A673 (cell line): ENCODE data around the gene RAB26. TPM values are rescaled to one million over a fixed set of nuclear protein-coding genes. Genes with fewer than 3 reads are reported as not detected.
"Not testable (repeated sequence)": the region's sequence is repeated elsewhere in the genome, so short reads cannot be mapped to it uniquely, and the experiment has no call there.

ENCODE experiments used
- Bru-seq: library from RNA; stranded (reverse); fragments of 400-500 nt; gene quantifications from one replicate; lab custom pipeline; 2021; lab: Mats Ljungman, UMichigan
- BruChase-seq, 2 experiments: library from RNA; stranded (reverse); fragments of 400-500 nt; gene quantifications; one replicate each; lab custom pipeline; 2021; lab: Mats Ljungman, UMichigan
- BruUV-seq: library from RNA; stranded (reverse); fragments of 400-500 nt; replicated peaks from 2 replicates; lab custom pipeline; 2021; lab: Mats Ljungman, UMichigan
- CTCF ChIA-PET: fragments of 300-600 bp; sonication (Branson Sonifier 250); formaldehyde crosslinking; loops from one replicate; lab custom pipeline; 2022; ENCODE audit warnings: antibody characterized with exemption; lab: Charles Lee
- POLR2A ChIA-PET: fragments of 300-600 bp; sonication (Branson Sonifier 250); formaldehyde crosslinking; loops from one replicate; lab custom pipeline; 2022; ENCODE audit warnings: antibody characterized with exemption; ENCODE audit not compliant: low non-redundant PET; lab: Charles Lee
- DNase-seq: peaks from one replicate; pipeline ENCODE4 v3.0.0-alpha.2; 2015; ENCODE audit warnings: low spot score
- H3K27ac ChIP-seq: fragments of 200-600 bp; sonication (generic); 2 replicates; pipeline ENCODE4 v1.5.1; 2016; ENCODE audit warnings: mixed run types, low read depth, mild to moderate bottlenecking, mixed read lengths, antibody characterized with exemption, low read length; ENCODE audit not compliant: poor library complexity, severe bottlenecking
- H3K27me3 ChIP-seq: fragments of 200-600 bp; sonication (generic); replicated peaks from 2 replicates; pipeline ENCODE4 v1.6.1; 2017; ENCODE audit warnings: mixed run types, low read depth, mild to moderate bottlenecking, mixed read lengths, antibody characterized with exemption, low read length; ENCODE audit not compliant: insufficient read depth, poor library complexity
- H3K36me3 ChIP-seq: fragments of 200-600 bp; sonication (generic); 2 replicates; pipeline ENCODE4 v1.6.1; 2016; ENCODE audit warnings: mixed run types, mild to moderate bottlenecking, mixed read lengths, antibody characterized with exemption, low read length; ENCODE audit not compliant: insufficient read depth, poor library complexity, severe bottlenecking
- H3K4me1 ChIP-seq: fragments of 200-600 bp; sonication (generic); 2 replicates; pipeline ENCODE4 v1.6.1; 2017; ENCODE audit warnings: mixed run types, mild to moderate bottlenecking, mixed read lengths, antibody characterized with exemption, low read length; ENCODE audit not compliant: insufficient read depth, poor library complexity, severe bottlenecking
- H3K4me3 ChIP-seq: fragments of 200-600 bp; sonication (generic); 2 replicates; pipeline ENCODE4 v1.5.1; 2016; ENCODE audit warnings: low read depth, mixed run types, mild to moderate bottlenecking, mixed read lengths, low read length; ENCODE audit not compliant: poor library complexity, severe bottlenecking
- H3K9me3 ChIP-seq: fragments of 200-600 bp; sonication (generic); 2 replicates; pipeline ENCODE4 v1.6.1; 2016; ENCODE audit warnings: mixed run types, low read depth, mild to moderate bottlenecking, mixed read lengths, antibody characterized with exemption, low read length; ENCODE audit not compliant: poor library complexity, severe bottlenecking
- CTCF ChIP-seq: fragments of 300-800, 200-600 bp; sonication (generic); conservative IDR thresholded peaks from 2 replicates; pipeline ENCODE4 v1.5.1; 2017; ENCODE audit warnings: low read depth, mild to moderate bottlenecking, antibody characterized with exemption, low read length, moderate library complexity, mixed read lengths
- EZH2 ChIP-seq: fragments of 200-600 bp; sonication (generic); IDR thresholded peaks from 2 replicates; pipeline ENCODE4 v1.6.1; 2017; ENCODE audit warnings: borderline replicate concordance, low read depth, mild to moderate bottlenecking, mixed read lengths, antibody characterized with exemption, low read length; ENCODE audit not compliant: poor library complexity, severe bottlenecking
- intact Hi-C: fragments of 100-400 bp; cut with micrococcal nuclease; formaldehyde crosslinking; loops from one replicate; pipeline ENCODE4 v1.10.0; 2022; ENCODE audit not compliant: unreplicated experiment
- long read RNA-seq: library from polyadenylated mRNA; stranded (forward); transcript quantifications from one replicate; pipeline ENCODE4 v2.0.0, GENCODE V29; 2022
- total RNA-seq: library from RNA; stranded (reverse); gene quantifications from 2 replicates; pipeline ENCODE4 v1.2.3, GENCODE V29; 2021

RAB26 gene
- total RNA-seq (0.49 and 1.7 TPM in 2 replicates), Bru-seq, nascent RNA (percentile 28 among the genes with signal in this experiment), BruChase-seq, experiment 1, labeled RNA remaining after a 2-hour chase (percentile 21 among the genes with signal in this experiment), BruChase-seq, experiment 2, labeled RNA remaining after a 6-hour chase (percentile 18 among the genes with signal in this experiment)
- long read RNA-seq, partial matches to known transcripts = 0 of 74 reads
- long read RNA-seq, other reads (novel, unspliced or antisense) = 71 of 74 reads

- peak within 1 kb of the TSS; percentile 31 for H3K27ac ChIP-seq
- peak within 1 kb of the TSS; percentile 53 for H3K4me3 ChIP-seq
- POLR2A ChIA-PET = no interaction called here
Measured at GRCh38 chr16:2147981-2148671, at the start of gene RAB26. Gene RAB26 (plus strand): TSS chr16:2148625. CDS start chr16:2148784, 159 bp downstream.

GRCh38 chr16:2101581-2101980, 46.8 kb upstream of the RAB26 start:
- intact Hi-C loops, H3K27me3 ChIP-seq, H3K36me3 ChIP-seq, CTCF ChIA-PET, POLR2A ChIA-PET, H3K9me3 ChIP-seq, H3K4me1 ChIP-seq, H3K27ac ChIP-seq, DNase-seq, H3K4me3 ChIP-seq, BruUV-seq: not testable (repeated sequence)

More at GRCh38 chr16:2147981-2148671, at the start of gene RAB26:
- CTCF ChIA-PET = no interaction called here
- no TSS peak for BruUV-seq
- peaks cover 22% of the 10 kb centered on the region for H3K36me3 ChIP-seq
- intact Hi-C loops = no loop called here
- peak; percentile 78 for DNase-seq
- TF ChIP-seq EZH2 (no peak), CTCF (no peak)
- no peaks in the 10 kb centered on the region for H3K27me3 ChIP-seq
- no peaks in the 10 kb centered on the region for H3K9me3 ChIP-seq
- H3K4me1 ChIP-seq = peaks cover 50% of the 10 kb centered on the region

GRCh38 chr16:2102471-2102870, 46.0 kb upstream of the RAB26 start:
- no TSS peak for BruUV-seq

GRCh38 chr16:2104464-2104863, 44.0 kb upstream of the RAB26 start:
- POLR2A ChIA-PET = not testable (repeated sequence)

More at GRCh38 chr16:2102471-2102870, 46.0 kb upstream of the RAB26 start:
- POLR2A ChIA-PET = no interaction called here
- Histone ChIP-seq H3K27ac (no peak overlapping the region), H3K4me3 (no peak overlapping the region), H3K27me3 (no peaks in the 10 kb centered on the region), H3K4me1 (no peaks in the 10 kb centered on the region), H3K36me3 (peaks cover 2% of the 10 kb centered on the region), H3K9me3 (no peaks in the 10 kb centered on the region)
- no peak for TF ChIP-seq CTCF
- CTCF ChIA-PET = interaction anchor here (0.7 kb wide), 1 partner anchor 825 kb away, joined by 3 read pairs; no protein-coding TSS in a partner anchor
- DNase-seq = no peak
- intact Hi-C loops = no loop called here

GRCh38 chr16:2105291-2105690, 43.1 kb upstream of the RAB26 start:
- CTCF ChIA-PET = interaction anchor here (0.6 kb wide), 1 partner anchor 36 kb away, joined by 5 read pairs; no protein-coding TSS in a partner anchor
- BruUV-seq, H3K36me3 ChIP-seq, H3K9me3 ChIP-seq, intact Hi-C loops, H3K27me3 ChIP-seq, DNase-seq, POLR2A ChIA-PET, H3K4me3 ChIP-seq, H3K27ac ChIP-seq, H3K4me1 ChIP-seq: not testable (repeated sequence)

More at GRCh38 chr16:2104464-2104863, 44.0 kb upstream of the RAB26 start:
- DNase-seq, H3K4me1 ChIP-seq, CTCF ChIA-PET, H3K36me3 ChIP-seq, H3K9me3 ChIP-seq, BruUV-seq, H3K27ac ChIP-seq, H3K27me3 ChIP-seq, H3K4me3 ChIP-seq, intact Hi-C loops: not testable (repeated sequence)

- H3K9me3 ChIP-seq, H3K4me1 ChIP-seq, POLR2A ChIA-PET, H3K27me3 ChIP-seq, DNase-seq, H3K4me3 ChIP-seq, H3K36me3 ChIP-seq, BruUV-seq, H3K27ac ChIP-seq, intact Hi-C loops: not testable (repeated sequence)
- CTCF ChIA-PET = interaction anchor here (0.6 kb wide), 1 partner anchor 36 kb away, joined by 5 read pairs; no protein-coding TSS in a partner anchor
Measured at GRCh38 chr16:2105769-2106168, 42.7 kb upstream of the RAB26 start.
